Psoas muscle (tissue), 8 donors: ENCODE results near the gene MYCN. TPM values are rescaled to one million over a fixed set of nuclear protein-coding genes. Genes with fewer than 3 reads are reported as not detected.

Source experiments
- ATAC-seq, 4 donors: fragments of 200-7000 bp; cut with Tn5 transposase; one replicate each; pipeline ENCODE4 v1.9.1; 2020; ENCODE audit warnings: moderate library complexity in 3 of 4, mild to moderate bottlenecking in 2 of 4
- DNase-seq, 2 donors: peaks; one replicate each; pipeline ENCODE4 v3.0.0-alpha.2; 2020
- H3K27ac ChIP-seq: fragments of 200-600 bp; one replicate; pipeline ENCODE4 v1.8.0; 2022
- H3K27me3 ChIP-seq, 3 donors: fragments of 200-600 bp in 1 of 3; one replicate each; pipeline versions ENCODE4 v1.6.1 to v1.8.0; 2013 to 2022; ENCODE audit warnings: low read length in 2 of 3, mild to moderate bottlenecking in 2 of 3, moderate library complexity in 1 of 3; ENCODE audit not compliant: insufficient read depth in 3 of 3
- H3K36me3 ChIP-seq, 2 donors: fragments of 200-600 bp in 1 of 2; one replicate each; pipeline versions ENCODE4 v1.6.1 to v1.8.0; 2013 to 2022; ENCODE audit warnings: low read depth in 1 of 2, mild to moderate bottlenecking in 1 of 2, moderate library complexity in 1 of 2; ENCODE audit not compliant: insufficient read depth in 1 of 2
- H3K4me1 ChIP-seq: fragments of 200-600 bp; one replicate; pipeline ENCODE4 v1.8.0; 2022
- H3K4me3 ChIP-seq: fragments of 200-600 bp; one replicate; pipeline ENCODE4 v1.8.0; 2022; ENCODE audit warnings: mild to moderate bottlenecking
- H3K9me3 ChIP-seq: fragments of 200-600 bp; one replicate; pipeline ENCODE4 v1.8.0; 2022
- CTCF ChIP-seq: fragments of 200-600 bp; IDR thresholded peaks from one replicate; pipeline ENCODE4 v1.8.0; 2022; ENCODE audit warnings: antibody characterized with exemption
- WGBS, 3 donors: extraction: QIAGEN DNeasy Blood & Tissue Kit; methylation state at CpG; one replicate each; pipeline versions ENCODE4 v1.1.6 to v1.1.7; 2013; 5-methylcytosine and 5-hydroxymethylcytosine counted together
- intact Hi-C, 2 donors: fragments of 100-400 bp; cut with DNase I; formaldehyde crosslinking; loops; one replicate each; pipeline versions ENCODE4 v1.11.0 to v1.14.2; 2022
- polyA plus RNA-seq, 3 donors: library from polyadenylated mRNA; stranded (reverse); fragments of 200-250 nt; gene quantifications; one replicate each; pipeline ENCODE4 v1.2.3, GENCODE V29; 2013
- total RNA-seq, 4 donors: library from RNA; stranded (reverse); fragmentation: NEBNext Ultra II Directional in 2 of 4; extraction: Animal tissue kit (Norgen Biotek cat#: 25700) in 2 of 4; gene quantifications; one replicate each; pipeline versions ENCODE4 v1.2.1 to v1.2.4, GENCODE V29; 2021 to 2023
- donor health status: healthy with polysubstance abuse.
- donor health status: DM: no; HTN: no; CAD: no; lungs with moderate emphysema.
- donor health status: Bipolar disorder and iron deficiency.
- donor health status: healthy.
- donor health status: DM: yes; HTN: yes; CAD: no.
- donor health status: DM: no; HTN: no; CAD: no.
- donor health status: DM: no; HTN: no; CAD: no.
- donor health status: DM: yes; HTN: yes; CAD: no.

MYCN gene
- total and polyA plus RNA-seq, 7 donors: 0.10 to 0.36 (median 0.25) TPM

- WGBS, 3 donors: 76 to 80% (median 79%) methylated on average over 5 of the region's 5 CpGs
- Histone ChIP-seq H3K27me3 (no peaks in the 10 kb centered on the region), H3K4me1 (no peaks in the 10 kb centered on the region), H3K9me3 (no peaks in the 10 kb centered on the region), H3K4me3 (no peak overlapping the region), H3K36me3 (no peaks in the 10 kb centered on the region), H3K27ac (no peak overlapping the region)
- no peak for DNase-seq
- intact Hi-C loops: no loop called here
- no peak for TF ChIP-seq CTCF
- ATAC-seq: no peak
Observed at GRCh38 chr2:15988733-15989132, 48.4 kb downstream of the MYCN start.

- no peak for ATAC-seq
- intact Hi-C loops: no loop called here
Observed at GRCh38 chr2:15989559-15989958, 49.2 kb downstream of the MYCN start.

GRCh38 chr2:15990151-15991101 lies 50.1 kb downstream of the MYCN start:
- TF ChIP-seq CTCF: no peak
- intact Hi-C loops: no loop called here
- DNase-seq (no peak), ATAC-seq (no peak)
- Histone ChIP-seq H3K27me3 (no peaks in the 10 kb centered on the region), H3K36me3 (no peaks in the 10 kb centered on the region), H3K27ac (no peak overlapping the region), H3K9me3 (no peaks in the 10 kb centered on the region), H3K4me3 (no peak overlapping the region), H3K4me1 (no peaks in the 10 kb centered on the region)
- WGBS, 3 donors: 94 to 95% (median 95%) methylated on average over 11 of the region's 11 CpGs

More at GRCh38 chr2:15989559-15989958, 49.2 kb downstream of the MYCN start:
- H3K36me3 ChIP-seq: no peaks in the 10 kb centered on the region
- H3K27ac ChIP-seq: no peak overlapping the region
- TF ChIP-seq CTCF: no peak
- no peaks in the 10 kb centered on the region for H3K9me3 ChIP-seq
- H3K27me3 ChIP-seq: no peaks in the 10 kb centered on the region
- 65 to 73% (median 70%) methylated on average over 7 of the region's 7 CpGs for whole genome bisulfite sequencing, 3 donors
- no peak overlapping the region for H3K4me3 ChIP-seq
- H3K4me1 ChIP-seq: no peaks in the 10 kb centered on the region
- no peak for DNase-seq

- no peaks in the 10 kb centered on the region for H3K9me3 ChIP-seq
- no peak for TF ChIP-seq CTCF
- no peaks in the 10 kb centered on the region for H3K27me3 ChIP-seq
- H3K4me1 ChIP-seq: no peaks in the 10 kb centered on the region
- no peak overlapping the region for H3K27ac ChIP-seq
- ATAC-seq: no peak
- 64 to 75% (median 69%) methylated on average over 3 of the region's 3 CpGs for WGBS, 3 donors
- no peak for DNase-seq
- no peaks in the 10 kb centered on the region for H3K36me3 ChIP-seq
- no peak overlapping the region for H3K4me3 ChIP-seq
- intact Hi-C loops: no loop called here
Observed at GRCh38 chr2:15991231-15991630, 50.9 kb downstream of the MYCN start.
